Kidney (tissue), 14 donors: ENCODE data around the gene NT5C2. TPM values are rescaled to one million over a fixed set of nuclear protein-coding genes. Genes with fewer than 3 reads are reported as not detected.

Experiments
- DNase-seq, 5 donors: peaks; one replicate each; pipeline ENCODE4 v3.0.0-alpha.2; 2013 to 2020
- FAIRE-seq: peaks from 2 replicates; lab custom pipeline; 2012; peaks lifted over from hg19 to GRCh38; lab: Jason Lieb, UNC
- H3K27ac ChIP-seq, 2 donors: one replicate each; pipeline ENCODE4 v1.7.0; 2013; ENCODE audit warnings: low read depth in 2 of 2, low read length in 2 of 2, inconsistent platforms in 1 of 2
- H3K27me3 ChIP-seq: one replicate; pipeline ENCODE4 v1.7.1; 2013; ENCODE audit warnings: low read length, inconsistent platforms; ENCODE audit not compliant: control insufficient read depth, insufficient read depth
- H3K36me3 ChIP-seq, 3 donors: one replicate each; pipeline versions ENCODE4 v1.7.0 to v1.7.1; 2013; ENCODE audit warnings: low read length in 3 of 3, control low read depth in 1 of 3, inconsistent platforms in 1 of 3; ENCODE audit not compliant: insufficient read depth in 3 of 3, control insufficient read depth in 2 of 3
- H3K4me1 ChIP-seq, 3 donors: one replicate each; pipeline versions ENCODE4 v1.7.0 to v1.7.1; 2013; ENCODE audit warnings: low read length in 3 of 3, inconsistent platforms in 1 of 3, low read depth in 1 of 3; ENCODE audit not compliant: control insufficient read depth in 2 of 3, insufficient read depth in 2 of 3
- H3K4me3 ChIP-seq, 3 donors: one replicate each; pipeline versions ENCODE4 v1.7.0 to v1.8.1; 2013; ENCODE audit warnings: low read length in 3 of 3, control low read depth in 1 of 3, inconsistent platforms in 1 of 3
- H3K9ac ChIP-seq, 3 donors: one replicate each; pipeline versions ENCODE4 v1.7.0 to v1.7.1; 2013; ENCODE audit warnings: low read length in 3 of 3, control low read depth in 1 of 3, inconsistent platforms in 1 of 3
- H3K9me3 ChIP-seq, 3 donors: one replicate each; pipeline versions ENCODE4 v1.7.0 to v1.7.1; 2013; ENCODE audit warnings: low read length in 3 of 3, control low read depth in 1 of 3, inconsistent platforms in 1 of 3; ENCODE audit not compliant: control insufficient read depth in 2 of 3, insufficient read depth in 1 of 3
- CTCF ChIP-seq: IDR thresholded peaks from 3 replicates; pipeline ENCODE4 v1.5.1; 2012; ENCODE audit warnings: mild to moderate bottlenecking, moderate library complexity, borderline replicate concordance; ENCODE audit not compliant: insufficient read depth; ENCODE audit errors: extremely low read depth
- intact Hi-C: fragments of 100-400 bp; cut with DNase I; formaldehyde crosslinking; loops from one replicate; pipeline ENCODE4 v1.11.1; 2022
- polyA plus RNA-seq: library from polyadenylated mRNA; stranded (reverse); fragments of 350-450 nt; fragmentation: Illumina TruSeq; extraction: RNeasy Lipid Tissue Mini Kit (QIAGEN cat#74804); gene quantifications from one replicate; pipeline ENCODE4 v1.2.3, GENCODE V29; 2014; ENCODE audit warnings: low read depth, low replicate concordance; ENCODE audit not compliant: insufficient read depth
- total RNA-seq: library from RNA; stranded (reverse); fragmentation: NEBNext Ultra II Directional; extraction: Animal tissue kit (Norgen Biotek cat#: 25700); gene quantifications from one replicate; pipeline ENCODE4 v1.2.1, GENCODE V29; 2021
- donor health status: control.
- donor health status: control.
- donor health status: control.
- donor health status: control.
- donor health status: control.
- donor health status: DM: yes; HTN: yes; CAD: no.
- donor health status: Normal renal cell carcinoma (clear cell type).

Gene NT5C2
- total and polyA plus RNA-seq, 2 donors from 2014 or later: 30.9 to 91.7 TPM

DNA sequence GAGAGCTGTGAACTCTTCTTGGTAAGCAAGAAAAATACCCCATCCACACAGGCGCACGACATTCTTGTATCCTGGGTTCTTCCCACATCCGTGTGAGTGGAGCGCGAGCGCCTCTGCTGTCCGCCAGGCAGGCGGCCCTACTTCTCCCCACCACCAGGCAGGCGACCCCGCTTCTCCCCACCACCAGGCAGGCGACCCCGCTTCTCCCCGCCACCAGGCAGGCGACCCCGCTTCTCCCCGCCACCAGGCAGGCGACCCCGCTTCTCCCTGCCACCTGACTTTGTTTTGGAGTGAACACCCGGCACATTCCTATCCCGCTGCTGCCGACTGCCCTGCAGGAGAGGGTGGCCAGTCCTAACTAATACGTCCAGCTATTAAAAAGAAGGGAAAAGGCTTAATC, 120.8 kb downstream of the NT5C2 start:
- no peak overlapping the region for H3K4me3 ChIP-seq
- peak overlapping the region in 1 of 2 donors; percentile 74 for H3K27ac ChIP-seq
- no peaks in the 10 kb centered on the region for H3K9me3 ChIP-seq
- H3K4me1 ChIP-seq: peaks cover 0 to 12% (median 1%) of the 10 kb centered on the region in 3 donors
- peaks cover 0 to 16% (median 9%) of the 10 kb centered on the region in 3 donors for H3K36me3 ChIP-seq
- no peak overlapping the region for H3K9ac ChIP-seq
- FAIRE-seq (no peak), DNase-seq (no peak)
- intact Hi-C loops: no loop called here
- TF ChIP-seq CTCF: no peak
- no peaks in the 10 kb centered on the region for H3K27me3 ChIP-seq

- peak in 4 of 5 donors; percentile 53 to 76 (median 72) for DNase-seq
- intact Hi-C loops: loop anchor here (5.0 kb wide), 1 partner anchor 152 kb away; the partner anchor contains the start of gene CNNM2
- Histone ChIP-seq H3K27ac (peak overlapping the region; percentile 44 to 63), H3K27me3 (no peaks in the 10 kb centered on the region), H3K4me1 (peaks cover 0 to 12% (median 0%) of the 10 kb centered on the region in 3 donors), H3K9me3 (no peaks in the 10 kb centered on the region), H3K4me3 (no peak overlapping the region), H3K36me3 (peaks cover 0 to 8% (median 5%) of the 10 kb centered on the region in 3 donors), H3K9ac (peak overlapping the region in 1 of 3 donors; percentile 20)
- FAIRE-seq: no peak
- TF ChIP-seq CTCF: peak; percentile 80
These were observed 123.4 kb downstream of the NT5C2 start for GRCh38 chr10:103069453-103070331.

- Histone ChIP-seq H3K36me3 (peaks cover 0 to 8% (median 8%) of the 10 kb centered on the region in 3 donors), H3K27ac (no peak overlapping the region), H3K9ac (no peak overlapping the region), H3K9me3 (no peaks in the 10 kb centered on the region), H3K4me3 (no peak overlapping the region), H3K27me3 (no peaks in the 10 kb centered on the region), H3K4me1 (peaks cover 0 to 12% (median 0%) of the 10 kb centered on the region in 3 donors)
- no peak for FAIRE-seq
- TF ChIP-seq CTCF: no peak
- intact Hi-C loops: loop anchor here (5.0 kb wide), 1 partner anchor 151 kb away; the partner anchor contains the start of gene CNNM2
- no peak for DNase-seq
These were observed 125.1 kb downstream of the NT5C2 start for GRCh38 chr10:103067956-103068355.
